DND-41 (cell line): ENCODE data around the gene ATP5PO.

Experiments used
- ATAC-seq: fragments of 200-7000 bp; cut with Tn5 transposase; 3 replicates; pipeline ENCODE4 v1.9.1; 2021; ENCODE audit warnings: low read depth; ENCODE audit not compliant: insufficient read depth
- DNase-seq: peaks from one replicate; pipeline ENCODE4 v3.0.0-alpha.2; 2020
- H2AFZ ChIP-seq: 2 replicates; pipeline ENCODE4 v1.6.0; 2012; ENCODE audit warnings: low read depth, low read length
- H3K27ac ChIP-seq: 2 replicates; pipeline ENCODE4 v1.5.1; 2012; ENCODE audit warnings: low read length, inconsistent platforms
- H3K27me3 ChIP-seq: fragments of 200-600 bp; sonication (generic); 2 replicates; pipeline ENCODE4 v1.6.0; 2012; ENCODE audit warnings: low read length, mild to moderate bottlenecking, inconsistent platforms; ENCODE audit not compliant: insufficient read depth, poor library complexity
- H3K36me3 ChIP-seq: 2 replicates; pipeline ENCODE4 v1.5.1; 2012; ENCODE audit warnings: low read length, inconsistent platforms; ENCODE audit not compliant: insufficient read depth
- H3K4me1 ChIP-seq: 2 replicates; pipeline ENCODE4 v1.5.1; 2012; ENCODE audit warnings: mild to moderate bottlenecking, low read length; ENCODE audit not compliant: insufficient read depth
- H3K4me2 ChIP-seq: 2 replicates; pipeline ENCODE4 v1.6.0; 2012; ENCODE audit warnings: mild to moderate bottlenecking, moderate library complexity, low read length, inconsistent platforms; ENCODE audit not compliant: insufficient read depth
- H3K4me3 ChIP-seq, 2 experiments: fragments of 200-600 bp in 1 of 2; shearing (Covaris generic) in 1 of 2; 2 replicates each; pipeline ENCODE4 v1.5.1; 2012 to 2016; ENCODE audit warnings: inconsistent platforms in 2 of 2, low read length in 2 of 2, mild to moderate bottlenecking in 2 of 2, low read depth in 1 of 2, moderate library complexity in 1 of 2
- H3K79me2 ChIP-seq: 2 replicates; pipeline ENCODE4 v1.6.0; 2012; ENCODE audit warnings: low read length, inconsistent platforms; ENCODE audit not compliant: insufficient read depth
- H3K9ac ChIP-seq: 2 replicates; pipeline ENCODE4 v1.6.0; 2012; ENCODE audit warnings: low read depth, mild to moderate bottlenecking, inconsistent platforms, low read length, moderate library complexity
- H3K9me3 ChIP-seq: 2 replicates; pipeline ENCODE4 v1.5.1; 2012; ENCODE audit warnings: low read length, moderate library complexity, mild to moderate bottlenecking, inconsistent platforms; ENCODE audit not compliant: insufficient read depth, severe bottlenecking
- H4K20me1 ChIP-seq: 2 replicates; pipeline ENCODE4 v1.6.0; 2012; ENCODE audit warnings: low read length; ENCODE audit not compliant: insufficient read depth
- CTCF ChIP-seq: IDR thresholded peaks from 2 replicates; pipeline ENCODE4 v1.5.1; 2012; ENCODE audit warnings: borderline replicate concordance, low read length, moderate library complexity, mild to moderate bottlenecking; ENCODE audit not compliant: poor library complexity, severe bottlenecking; ENCODE audit errors: extremely low read depth
- EZH2 ChIP-seq: IDR thresholded peaks from 3 replicates; pipeline ENCODE4 v1.6.1; 2012; ENCODE audit warnings: borderline replicate concordance, low read depth, mild to moderate bottlenecking, moderate library complexity, low read length, inconsistent platforms; ENCODE audit not compliant: severe bottlenecking

The ATP5PO gene

GRCh38 chr21:33860332-33860879 is 55.2 kb downstream of the ATP5PO start:
- Histone ChIP-seq H3K27me3 (no peaks in the 10 kb centered on the region), H4K20me1 (no peaks in the 10 kb centered on the region), H3K4me1 (no peaks in the 10 kb centered on the region), H2AFZ (no peak overlapping the region), H3K4me2 (no peak overlapping the region), H3K79me2 (no peaks in the 10 kb centered on the region), H3K4me3 (no peak overlapping the region), H3K36me3 (no peaks in the 10 kb centered on the region), H3K9me3 (no peaks in the 10 kb centered on the region), H3K27ac (no peak overlapping the region), H3K9ac (no peak overlapping the region)
- TF ChIP-seq CTCF (no peak), EZH2 (no peak)
- ATAC-seq, result no peak
- DNase-seq, result no peak

GRCh38 chr21:33859373-33860102 is 56.1 kb downstream of the ATP5PO start:
- TF ChIP-seq CTCF, result no peak
- no peak for TF ChIP-seq EZH2
- H3K9me3 ChIP-seq, result no peaks in the 10 kb centered on the region
- H3K4me3 ChIP-seq, result no peak overlapping the region
- no peak overlapping the region for H3K9ac ChIP-seq
- no peak overlapping the region for H3K4me2 ChIP-seq
- H3K4me1 ChIP-seq, result no peaks in the 10 kb centered on the region
- no peaks in the 10 kb centered on the region for H3K36me3 ChIP-seq
- H4K20me1 ChIP-seq, result no peaks in the 10 kb centered on the region
- no peak overlapping the region for H2AFZ ChIP-seq
- no peaks in the 10 kb centered on the region for H3K27me3 ChIP-seq
- no peak for DNase-seq
- H3K79me2 ChIP-seq, result no peaks in the 10 kb centered on the region
- no peak for ATAC-seq
- H3K27ac ChIP-seq, result no peak overlapping the region

- no peaks in the 10 kb centered on the region for H3K9me3 ChIP-seq
- no peaks in the 10 kb centered on the region for H3K36me3 ChIP-seq
- H3K9ac ChIP-seq, result no peak overlapping the region
- no peak overlapping the region for H3K4me2 ChIP-seq
- ATAC-seq, result no peak
- no peaks in the 10 kb centered on the region for H4K20me1 ChIP-seq
- H3K27me3 ChIP-seq, result no peaks in the 10 kb centered on the region
- H3K79me2 ChIP-seq, result no peaks in the 10 kb centered on the region
- DNase-seq, result no peak
- no peak overlapping the region for H3K27ac ChIP-seq
- no peak overlapping the region for H3K4me3 ChIP-seq
- H2AFZ ChIP-seq, result no peak overlapping the region
- H3K4me1 ChIP-seq, result no peaks in the 10 kb centered on the region
- TF ChIP-seq EZH2 (no peak), CTCF (no peak)
Measured at GRCh38 chr21:33858667-33859372, 56.8 kb downstream of the ATP5PO start.
